Stimulated activated naive CD4-positive, alpha-beta T cell treated with Interleukin-2 at 50 U/mL for 16 hours (primary cell): Measurements from ENCODE around the gene NXN.
"Not testable (repeated sequence)": the region's sequence is repeated elsewhere in the genome, so short reads cannot be mapped to it uniquely, and the experiment has no call there.

Source experiments
- DNase-seq: peaks from one replicate; lab custom pipeline; 2025; lab: John Stamatoyannopoulos, UW

Gene NXN

DNA sequence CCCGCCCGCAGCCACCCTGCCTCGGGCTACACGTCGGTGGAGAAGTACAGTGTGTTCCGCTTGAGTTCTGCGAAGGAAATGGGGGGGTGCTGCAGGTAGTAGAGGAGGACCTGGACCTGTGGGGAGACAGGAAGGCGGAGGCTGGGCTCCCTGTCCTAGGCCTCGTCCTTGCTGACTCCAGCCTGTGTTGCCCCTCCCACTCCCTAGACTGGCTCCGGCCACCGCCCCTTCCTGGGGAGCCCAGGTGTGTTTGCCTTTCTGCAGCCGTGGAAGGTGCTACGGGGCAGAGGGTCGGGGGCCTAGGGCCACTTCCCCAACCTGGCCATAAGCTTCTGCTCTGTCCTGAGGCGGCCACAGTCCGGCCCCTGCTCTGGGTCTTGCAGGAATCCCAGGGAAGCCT, 26.5 kb upstream of the NXN start:
- DNase-seq, result no peak

DNA sequence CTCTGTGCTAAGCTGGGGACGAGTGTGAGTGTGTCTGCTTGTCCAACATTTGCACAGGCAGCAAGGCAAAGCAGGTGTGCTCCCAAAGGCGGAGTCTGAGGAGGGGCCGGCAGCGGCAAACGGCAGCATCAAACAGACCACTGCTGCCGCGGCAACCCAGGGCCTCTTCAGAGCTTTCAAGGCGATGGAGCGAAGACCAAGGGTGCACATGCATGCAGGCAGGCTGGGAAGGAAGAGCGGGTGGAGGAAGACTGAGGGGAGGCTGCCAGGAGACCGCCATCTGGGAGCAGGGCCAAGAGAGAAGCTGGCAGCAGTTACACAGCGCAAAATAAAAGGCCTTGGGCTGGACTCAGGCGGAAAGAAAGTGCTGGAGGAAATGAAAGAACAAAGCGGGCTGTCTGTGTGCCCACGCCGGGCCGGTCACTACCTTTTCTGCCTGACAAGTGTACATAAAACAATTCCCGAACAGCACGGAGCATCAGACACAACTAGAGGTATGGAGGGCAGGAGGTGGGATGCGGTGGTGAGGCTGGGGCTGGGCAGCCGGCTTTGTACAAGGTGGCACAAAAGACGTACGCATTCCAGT, 25.9 kb upstream of the NXN start:
- DNase-seq, result no peak

DNA sequence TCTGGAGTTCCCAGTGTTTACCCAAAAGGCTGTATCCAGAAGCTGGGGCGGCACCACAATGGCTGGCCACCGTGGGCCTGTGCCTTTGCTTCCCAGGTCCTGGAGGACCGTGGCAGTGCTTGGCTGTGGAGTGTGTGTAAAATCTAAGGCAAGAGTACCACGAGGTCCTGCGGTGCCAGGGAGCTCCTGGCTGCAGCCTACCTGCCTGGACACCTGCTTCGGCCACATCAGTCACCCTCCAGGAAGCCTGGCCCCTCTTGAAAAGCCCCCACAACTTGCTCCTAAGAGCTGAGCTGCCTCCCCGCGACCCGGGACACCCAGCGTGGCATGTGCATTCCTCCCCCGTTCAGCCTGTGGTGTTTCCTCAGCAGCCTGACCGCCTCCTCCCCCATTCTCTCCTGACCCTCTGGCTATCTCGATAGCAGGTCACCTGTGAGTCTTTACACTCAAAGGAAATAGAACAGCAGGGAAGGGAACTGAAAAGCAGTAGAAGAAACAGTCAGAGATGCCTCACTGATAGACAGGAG, 25.3 kb upstream of the NXN start:
- DNase-seq, result no peak

DNA sequence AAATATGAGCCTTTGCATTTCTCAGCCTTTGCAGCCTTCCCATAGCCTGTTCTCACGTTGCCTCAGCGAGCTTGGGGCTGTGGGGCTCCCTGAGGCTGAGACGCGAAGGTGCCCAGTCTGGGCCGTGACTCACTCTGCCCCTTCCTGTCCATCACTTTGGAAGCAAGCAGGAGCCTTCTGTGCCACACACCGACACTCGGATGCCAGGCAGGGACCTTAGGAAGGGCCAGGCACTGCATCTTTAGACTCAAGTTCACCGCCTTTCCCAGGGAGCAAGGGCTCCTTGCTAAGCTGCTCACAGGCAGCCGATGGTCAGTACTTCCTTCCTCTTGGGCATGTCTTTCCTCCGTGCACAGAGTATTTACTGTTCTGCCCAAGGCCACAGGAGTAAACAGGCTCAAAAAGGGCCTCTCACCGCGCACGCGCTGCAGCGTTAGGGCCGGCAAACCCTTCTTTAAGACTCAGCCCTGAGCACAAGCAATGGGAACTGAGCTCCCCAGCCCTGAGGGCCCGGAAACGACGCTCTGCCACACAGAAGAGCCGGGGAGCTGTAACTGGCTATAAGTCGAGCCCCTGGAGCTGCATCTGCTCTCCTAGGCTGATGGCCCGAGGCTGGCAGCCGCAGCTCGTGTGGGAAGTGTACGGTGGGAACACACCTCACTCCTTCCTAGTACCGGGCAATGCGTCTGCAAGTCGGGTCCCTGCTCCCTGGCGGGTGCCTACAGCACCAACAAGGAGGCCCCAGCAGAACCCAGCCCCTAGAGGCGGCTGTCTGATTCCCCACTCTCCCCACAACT, 24.6 kb upstream of the NXN start:
- DNase-seq, result no peak

DNA sequence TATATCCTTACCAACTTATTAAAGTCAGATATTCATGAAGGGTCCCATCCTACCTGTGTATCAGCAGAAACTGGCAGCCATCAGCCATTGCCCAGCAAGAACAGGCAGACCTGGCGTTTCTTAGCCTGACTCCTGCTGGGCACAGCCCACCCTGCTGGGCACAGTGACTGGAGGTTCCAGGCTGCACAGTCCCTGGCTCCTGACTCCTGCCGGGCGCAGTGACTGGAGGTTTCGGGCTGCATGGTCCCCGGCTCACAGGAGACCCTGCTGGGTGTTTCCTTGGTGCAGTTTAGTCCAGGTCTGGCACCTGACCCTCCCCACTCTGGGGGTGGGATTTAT, 24.0 kb upstream of the NXN start:
- no peak for DNase-seq

DNA sequence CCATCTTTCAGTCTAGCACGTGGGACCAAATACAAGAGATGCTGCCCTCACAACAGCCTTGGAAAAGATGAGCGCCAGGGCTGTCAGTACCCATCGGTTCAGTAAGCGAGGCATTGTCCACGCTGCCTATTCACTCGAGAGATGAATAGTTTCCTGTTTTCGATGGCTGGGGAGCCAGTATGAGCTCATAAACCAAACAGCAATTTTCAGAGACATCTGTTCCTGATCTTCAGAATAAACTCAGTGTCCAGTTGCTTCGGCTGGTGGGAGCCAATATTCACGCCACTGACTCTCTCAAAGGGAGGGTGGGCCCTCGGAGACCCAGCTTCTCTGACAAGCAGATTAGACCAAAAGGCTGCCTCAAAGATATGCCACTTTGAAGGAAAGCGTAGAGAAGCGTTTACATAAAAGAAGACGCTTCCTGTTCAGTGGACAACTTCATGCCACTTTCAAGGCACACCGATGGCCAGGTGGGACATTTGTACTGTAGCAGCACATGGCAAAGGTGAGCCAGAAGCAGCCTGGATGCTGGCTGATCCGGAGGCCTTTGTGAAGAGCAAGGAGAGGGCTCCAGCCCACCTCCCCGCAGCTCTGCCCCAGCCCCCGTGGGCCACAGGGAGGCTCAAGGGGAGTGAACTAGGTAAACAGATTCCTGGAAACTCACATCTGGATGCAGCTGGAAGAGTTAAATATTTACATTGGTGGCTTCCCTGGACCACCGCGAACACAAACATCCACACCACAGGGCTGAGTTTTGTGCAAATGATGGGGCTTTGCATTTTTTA, 23.4 kb upstream of the NXN start:
- DNase-seq, result no peak

DNA sequence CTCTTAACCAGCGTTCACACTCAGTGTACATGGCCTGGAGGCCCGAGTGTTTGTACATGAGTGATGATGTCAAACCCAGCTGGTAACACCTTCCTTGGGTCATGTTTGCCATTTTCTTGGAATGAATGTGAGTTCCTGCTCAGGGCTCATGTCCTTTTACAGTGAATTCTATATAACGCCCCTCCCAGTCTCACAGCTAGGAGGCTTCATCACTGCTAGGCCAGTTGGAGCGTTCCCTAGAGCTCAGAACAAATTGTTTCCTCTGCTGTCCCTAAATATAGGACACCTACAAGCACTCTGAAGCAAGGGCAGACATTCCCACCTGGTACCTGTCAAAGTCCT, 22.8 kb upstream of the NXN start:
- DNase-seq, result no peak

DNA sequence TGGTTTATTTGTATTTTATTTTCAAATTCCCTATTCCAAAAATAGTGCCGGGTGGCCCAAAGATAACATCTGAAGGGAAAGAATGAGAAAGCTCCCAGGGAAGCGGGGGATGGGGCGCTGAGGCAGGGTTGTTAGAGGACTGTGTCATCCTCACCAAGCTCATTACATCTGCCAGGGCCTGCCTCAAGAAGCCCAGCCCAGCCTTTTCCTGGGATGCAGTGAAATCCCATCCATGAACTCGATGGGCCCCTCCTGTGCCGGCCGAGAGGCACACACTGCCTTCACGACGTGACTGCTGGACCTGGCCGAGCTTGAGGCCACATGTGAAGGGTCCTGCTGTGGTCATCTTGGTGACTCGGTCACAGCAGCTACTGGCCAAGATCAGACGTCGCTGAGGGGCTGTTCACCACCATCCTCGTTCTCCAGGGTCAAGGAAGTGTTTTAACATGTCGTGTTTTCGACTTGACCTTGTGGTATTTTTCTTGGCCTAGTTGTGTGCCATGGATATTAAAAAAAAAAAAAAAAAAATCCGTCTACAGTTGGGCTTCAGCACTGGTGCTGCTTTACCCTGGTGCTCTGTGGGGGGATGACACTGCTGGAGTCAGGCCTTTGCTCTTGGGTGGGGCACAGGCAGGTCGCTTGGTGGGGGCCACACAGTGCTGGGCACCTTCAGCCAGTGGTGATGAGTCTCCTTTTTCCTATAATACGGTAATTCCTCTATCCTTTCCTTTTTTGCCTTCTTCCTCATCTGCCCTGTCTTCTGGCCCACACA, 22.2 kb upstream of the NXN start:
- no peak for DNase-seq

DNA sequence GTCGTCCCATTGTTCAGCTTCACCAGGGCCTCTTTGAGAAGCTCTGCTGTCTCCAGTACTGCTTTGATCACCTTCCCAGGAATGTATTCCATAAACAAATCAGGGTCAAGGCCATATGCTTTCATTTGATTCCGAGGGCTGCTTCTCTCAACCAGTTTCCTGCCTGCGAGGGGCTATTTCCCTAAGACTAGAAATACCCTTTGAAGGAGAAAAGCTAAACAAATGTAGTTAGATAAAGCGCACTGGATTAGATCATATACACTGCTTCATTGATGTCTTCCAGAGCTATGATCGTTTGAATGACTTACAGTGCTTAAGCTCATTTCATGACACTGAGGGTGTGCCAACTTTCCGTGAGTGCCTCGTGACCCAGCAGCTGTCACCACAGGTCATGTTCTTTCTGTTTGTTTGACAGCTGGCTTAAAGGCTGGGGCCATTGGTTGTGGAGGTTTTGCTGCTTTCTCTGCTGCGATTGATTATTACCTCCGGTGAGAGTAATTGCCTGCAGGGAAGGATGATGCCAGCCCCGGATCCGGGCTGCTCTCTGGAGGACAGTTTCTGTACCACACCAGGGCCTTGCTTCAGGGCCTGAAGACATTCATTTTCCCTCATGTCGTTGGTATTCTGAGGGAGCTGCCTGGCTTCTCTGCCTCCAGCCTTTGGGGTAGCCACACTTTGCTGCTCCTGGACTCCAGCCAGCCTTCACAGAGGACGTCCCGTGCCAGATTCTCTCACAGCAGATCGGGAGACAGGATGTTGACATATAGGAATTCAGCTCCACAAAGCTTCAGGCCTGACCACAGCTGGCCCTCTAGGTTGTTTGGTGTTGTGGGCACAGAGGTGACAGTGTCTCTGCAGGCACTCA, 21.3 kb upstream of the NXN start:
- DNase-seq, result no peak

DNA sequence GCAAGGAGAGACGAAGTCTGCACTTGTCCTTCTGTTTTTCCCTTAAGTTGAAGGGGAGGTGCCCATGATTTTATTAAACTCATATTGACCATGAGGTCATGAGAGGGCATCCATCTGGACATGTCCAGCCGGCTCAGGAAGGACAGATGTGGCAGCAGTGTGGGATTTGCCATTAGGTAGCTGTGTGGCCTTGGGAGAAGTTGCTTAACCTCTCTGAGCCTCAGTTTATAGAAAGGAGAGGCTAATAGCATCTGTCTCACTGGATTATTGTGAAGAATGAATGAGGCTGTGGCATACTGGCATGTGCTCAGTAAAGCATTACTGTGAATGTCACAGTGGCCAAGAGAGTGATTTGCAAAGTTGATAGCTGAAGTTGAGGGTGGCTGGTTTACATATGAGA, 18.5 kb upstream of the NXN start:
- DNase-seq, result no peak

DNA sequence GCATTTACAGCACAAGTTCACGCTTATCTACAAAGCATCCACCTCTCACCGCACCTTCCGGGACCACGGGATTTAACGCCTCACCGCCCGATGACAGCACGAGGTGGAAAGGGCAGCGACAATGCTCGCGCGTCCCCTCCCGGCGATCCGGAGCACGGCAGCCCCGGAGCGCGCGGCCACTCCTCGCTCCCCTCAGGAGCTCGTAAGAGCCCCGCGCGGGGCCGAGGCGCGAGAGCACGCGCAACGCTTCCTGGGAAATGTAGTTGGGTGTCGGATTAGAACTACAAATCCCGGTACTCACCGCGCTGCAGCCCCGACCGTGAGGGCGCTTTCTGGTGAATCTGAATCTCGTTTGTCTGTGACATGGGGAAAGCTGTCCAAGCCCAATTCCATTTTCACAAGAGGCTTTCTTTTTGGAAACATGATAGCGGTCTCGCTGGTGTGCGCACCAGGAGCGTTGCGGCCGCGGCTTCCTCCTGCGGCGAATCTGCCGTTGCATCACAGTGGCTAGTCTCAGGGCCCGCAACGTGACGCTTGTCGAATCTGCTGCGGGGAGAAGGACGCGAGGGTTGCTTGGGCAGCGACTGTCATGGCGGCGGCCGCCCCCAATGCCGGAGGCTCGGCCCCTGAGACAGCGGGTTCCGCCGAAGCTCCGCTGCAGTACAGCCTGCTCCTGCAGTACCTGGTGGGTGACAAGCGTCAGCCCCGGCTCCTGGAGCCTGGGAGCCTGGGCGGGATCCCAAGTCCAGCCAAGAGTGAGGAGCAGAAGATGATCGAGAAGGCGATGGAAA, 17.2 kb upstream of the NXN start, which contains the start of gene TIMM22:
TSS of gene TIMM22 (plus strand) at position 576 of the 791 bp plus-strand sequence. CDS start at position 590, 14 bp downstream.
- DNase-seq, result peak; percentile 92

DNA sequence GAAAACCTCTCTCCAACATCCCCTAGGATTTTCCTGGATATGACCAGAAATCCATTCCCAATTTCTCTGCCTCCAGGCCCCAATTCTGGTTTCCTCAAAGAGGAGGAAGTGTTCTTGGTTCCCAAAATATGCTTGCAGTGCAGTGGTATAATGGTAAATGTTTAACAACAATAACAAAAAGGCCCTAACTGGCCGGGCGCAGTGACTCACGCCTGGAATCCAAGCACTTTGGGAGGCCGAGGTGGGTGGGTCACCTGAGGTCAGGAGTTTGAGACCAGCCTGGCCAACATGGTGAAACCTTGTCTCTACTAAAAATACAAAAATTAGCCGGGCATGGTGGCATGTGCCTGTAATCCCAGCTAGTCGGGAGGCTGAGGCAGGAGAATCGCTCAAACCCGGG, 15.7 kb upstream of the NXN start:
- DNase-seq, result not testable (repeated sequence)

DNA sequence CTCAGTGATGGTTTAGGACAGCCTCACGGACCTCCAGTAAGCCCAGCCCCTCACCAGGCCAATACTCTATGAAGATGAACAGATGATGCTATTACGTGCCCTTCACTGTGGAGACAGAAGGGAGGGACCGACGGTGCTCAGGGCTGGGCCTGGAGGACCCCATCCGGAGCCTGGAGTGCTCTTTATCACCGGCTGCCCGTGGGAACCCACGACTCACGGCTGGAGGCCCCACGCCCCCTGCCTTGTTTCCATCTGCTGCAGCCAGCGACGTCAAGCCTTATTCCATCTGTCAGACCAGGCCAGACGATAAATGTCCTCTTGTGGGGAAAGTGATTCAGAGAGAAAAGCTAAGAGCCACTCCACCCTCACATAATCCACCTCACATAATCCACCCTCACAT, 13.4 kb upstream of the NXN start:
- no peak for DNase-seq

DNA sequence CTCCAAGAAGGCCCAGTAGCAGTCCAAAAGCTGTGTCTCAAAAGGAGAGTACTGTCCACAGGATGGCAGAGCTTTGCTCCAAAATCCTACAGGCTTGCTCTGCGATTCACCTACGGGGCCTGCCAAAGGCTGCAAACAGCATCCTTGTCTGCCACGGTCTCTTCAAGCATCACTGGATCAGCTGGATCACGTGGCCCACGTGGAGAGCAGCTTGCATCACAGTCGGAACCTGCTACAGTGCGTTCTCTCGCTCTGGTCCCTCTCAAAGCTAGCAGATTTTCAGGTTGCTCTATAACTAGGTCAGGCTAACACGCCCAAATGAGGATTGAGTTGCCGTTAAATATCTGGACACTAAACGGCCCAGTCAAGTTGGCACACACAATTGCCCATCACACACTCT, 9.0 kb upstream of the NXN start:
- no peak for DNase-seq

DNA sequence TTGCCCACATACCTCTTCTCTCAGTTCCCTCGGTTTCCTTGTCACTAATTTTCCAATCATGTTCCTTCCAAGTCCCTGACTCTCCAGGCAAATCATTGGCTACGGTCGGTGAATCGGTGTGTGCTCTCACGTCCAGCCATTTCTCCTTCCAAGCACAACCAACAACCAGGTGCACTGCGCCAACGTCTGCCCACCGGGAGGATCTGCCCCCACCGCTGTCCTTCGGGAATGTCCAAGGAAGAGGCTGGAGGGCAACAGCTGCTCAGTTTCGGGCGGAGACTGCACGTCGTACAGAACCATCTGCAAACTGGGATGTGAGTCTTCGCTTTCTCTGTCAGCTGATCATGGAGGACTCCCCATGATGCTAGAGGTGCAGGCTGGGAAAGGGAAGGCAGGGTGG, 8.4 kb upstream of the NXN start:
- no peak for DNase-seq

DNA sequence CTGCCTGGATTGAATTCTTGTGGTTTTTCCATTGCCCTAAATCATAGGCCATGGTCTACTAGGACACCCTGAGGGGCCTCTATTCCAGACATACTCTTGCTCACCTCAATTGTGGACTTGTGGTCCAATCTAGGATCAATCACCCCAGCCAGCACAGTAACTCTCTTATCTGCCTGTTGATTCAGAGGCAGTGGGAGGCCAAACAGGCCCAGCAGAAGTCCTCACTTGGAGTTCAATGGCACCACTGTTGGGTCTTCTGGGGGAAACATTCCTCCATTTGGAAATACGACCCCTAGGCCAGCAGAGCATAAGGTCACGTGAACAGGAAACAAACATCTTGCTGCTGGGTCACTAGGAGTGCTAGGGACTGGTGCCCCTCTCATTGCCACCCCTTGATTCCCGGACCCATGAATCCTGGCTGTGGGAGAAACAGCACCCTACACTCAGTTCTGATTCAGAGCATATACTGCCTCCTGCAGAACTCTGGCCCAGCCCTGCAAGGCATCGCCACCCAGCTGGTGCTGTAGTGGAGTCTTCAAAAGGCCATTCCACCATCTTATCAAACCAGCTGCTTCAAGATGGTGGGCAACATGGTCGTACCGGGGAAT, 6.8 kb upstream of the NXN start:
- DNase-seq, result no peak

DNA sequence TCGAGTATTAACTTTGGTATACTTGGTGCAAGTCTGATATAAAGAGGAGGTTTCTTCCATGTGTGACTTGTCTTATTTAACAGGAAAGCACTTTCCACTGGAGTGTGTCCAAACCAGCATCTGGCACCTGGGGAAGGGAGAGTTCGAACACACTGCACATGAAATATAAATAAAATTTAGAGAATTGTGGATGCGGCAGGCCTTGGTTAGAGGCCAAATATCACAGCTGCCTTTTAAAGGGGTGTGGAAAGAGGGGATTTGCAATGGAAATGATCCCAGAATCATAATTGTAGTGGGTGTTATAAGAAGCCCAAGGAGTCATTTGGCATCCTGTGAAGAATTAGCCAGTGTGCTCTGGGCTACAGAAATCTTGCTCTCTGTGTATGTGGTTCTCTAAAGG, 4.3 kb upstream of the NXN start:
- DNase-seq, result no peak

DNA sequence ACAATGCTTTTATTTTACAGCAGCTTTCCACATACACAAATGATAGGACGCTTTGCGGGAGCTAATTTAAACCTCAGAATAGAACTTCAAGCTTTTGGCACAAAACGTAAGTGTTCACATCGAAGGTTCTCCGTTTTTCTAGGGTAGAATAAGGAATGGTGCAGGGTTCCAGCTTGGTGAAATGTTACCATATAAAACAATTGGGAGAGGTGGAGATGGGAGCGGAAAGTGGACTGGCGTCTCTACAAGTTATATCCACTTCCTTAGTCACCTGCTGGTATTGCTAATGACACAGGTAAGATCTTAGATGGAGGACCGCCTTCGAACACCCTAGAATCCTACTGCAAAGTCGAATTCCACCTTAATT, 1.7 kb upstream of the NXN start:
- no peak for DNase-seq

DNA sequence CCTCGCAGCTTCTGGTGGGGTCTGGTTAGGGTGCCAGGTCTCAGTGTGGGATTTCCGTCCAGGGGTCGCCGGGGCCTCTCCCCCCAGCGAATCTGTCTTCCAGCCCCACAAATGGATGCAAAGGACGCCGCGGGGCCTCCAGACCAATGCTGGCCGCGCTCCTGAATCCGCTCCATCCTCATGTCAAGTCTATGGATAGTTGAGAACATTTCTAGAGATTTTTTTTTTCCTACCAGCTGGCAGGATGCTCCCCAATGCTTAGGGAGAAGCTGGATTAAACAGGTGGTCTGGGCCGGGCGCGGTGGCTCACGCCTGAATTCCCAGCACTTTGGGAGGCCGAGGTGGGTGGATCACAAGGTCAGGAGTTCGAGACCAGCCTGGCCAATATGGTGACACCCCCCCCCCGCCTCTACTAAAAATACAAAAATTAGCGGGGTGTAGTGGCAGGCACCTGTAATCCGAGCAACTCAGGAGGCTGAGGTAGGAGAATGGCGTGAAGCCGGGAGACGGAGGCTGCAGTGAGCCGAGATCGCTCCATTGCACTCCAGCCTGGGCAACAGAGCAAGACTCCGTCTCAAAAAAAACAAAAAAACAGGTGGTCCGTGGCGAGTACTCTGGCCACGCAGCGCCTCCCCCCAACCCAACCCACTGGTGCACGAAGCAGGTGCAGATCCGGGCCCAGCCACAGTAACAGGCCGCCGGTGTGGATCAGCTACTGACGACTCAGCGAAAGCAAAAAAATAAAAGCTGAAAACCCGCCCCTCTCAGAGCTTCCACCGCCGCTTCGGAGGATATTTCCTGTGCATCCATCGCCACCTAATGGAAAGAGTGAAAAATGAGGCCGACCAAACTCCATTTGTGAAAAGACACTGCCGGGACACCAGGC, 1.1 kb upstream of the NXN start:
- DNase-seq, result peak; percentile 77
